ENCODE data around the gene RAD50. TPM values are rescaled to one million over a fixed set of nuclear protein-coding genes. Genes with fewer than 3 reads are reported as not detected.

Gene RAD50
- total RNA-seq, 2 donors from 2014 or later: 29.5 to 37.0 TPM

DNA sequence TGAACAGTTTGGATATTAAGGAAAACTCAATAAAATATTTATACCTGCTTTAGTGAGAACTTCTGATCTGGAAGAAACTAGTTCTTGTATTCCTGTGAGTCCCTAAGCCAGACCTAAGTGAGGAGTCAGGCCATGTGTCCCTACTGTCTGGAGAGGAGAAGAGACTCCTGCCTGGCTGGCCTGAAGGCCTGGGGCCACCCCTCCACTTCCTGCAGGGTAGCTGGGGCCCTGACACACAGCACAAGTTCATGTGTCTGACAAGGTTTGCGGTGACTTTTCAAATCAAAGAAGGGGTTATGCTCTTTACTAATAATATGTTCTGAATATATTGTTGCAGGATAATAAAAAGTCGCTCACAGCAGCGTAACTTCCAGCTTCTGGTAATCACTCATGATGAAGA, 85.1 kb downstream of the RAD50 start:
- intact Hi-C loops (cut with DNase I): no loop called here
- Histone ChIP-seq H3K9me3 (no peaks in the 10 kb centered on the region), H3K4me3 (no peak overlapping the region), H3K27ac (no peak overlapping the region), H3K9ac (ENCODE audit: low read depth in 2 of 2, low read length in 2 of 2) (no peak overlapping the region), H3K36me3 (no peaks in the 10 kb centered on the region), H3K4me1 (no peaks in the 10 kb centered on the region), H3K27me3 (no peaks in the 10 kb centered on the region)
- TF ChIP-seq, protein P1, sequence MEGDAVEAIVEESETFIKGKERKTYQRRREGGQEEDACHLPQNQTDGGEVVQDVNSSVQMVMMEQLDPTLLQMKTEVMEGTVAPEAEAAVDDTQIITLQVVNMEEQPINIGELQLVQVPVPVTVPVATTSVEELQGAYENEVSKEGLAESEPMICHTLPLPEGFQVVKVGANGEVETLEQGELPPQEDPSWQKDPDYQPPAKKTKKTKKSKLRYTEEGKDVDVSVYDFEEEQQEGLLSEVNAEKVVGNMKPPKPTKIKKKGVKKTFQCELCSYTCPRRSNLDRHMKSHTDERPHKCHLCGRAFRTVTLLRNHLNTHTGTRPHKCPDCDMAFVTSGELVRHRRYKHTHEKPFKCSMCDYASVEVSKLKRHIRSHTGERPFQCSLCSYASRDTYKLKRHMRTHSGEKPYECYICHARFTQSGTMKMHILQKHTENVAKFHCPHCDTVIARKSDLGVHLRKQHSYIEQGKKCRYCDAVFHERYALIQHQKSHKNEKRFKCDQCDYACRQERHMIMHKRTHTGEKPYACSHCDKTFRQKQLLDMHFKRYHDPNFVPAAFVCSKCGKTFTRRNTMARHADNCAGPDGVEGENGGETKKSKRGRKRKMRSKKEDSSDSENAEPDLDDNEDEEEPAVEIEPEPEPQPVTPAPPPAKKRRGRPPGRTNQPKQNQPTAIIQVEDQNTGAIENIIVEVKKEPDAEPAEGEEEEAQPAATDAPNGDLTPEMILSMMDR (IDR thresholded peaks at IDR 0.05): no peak
- no peak for DNase-seq

DNA sequence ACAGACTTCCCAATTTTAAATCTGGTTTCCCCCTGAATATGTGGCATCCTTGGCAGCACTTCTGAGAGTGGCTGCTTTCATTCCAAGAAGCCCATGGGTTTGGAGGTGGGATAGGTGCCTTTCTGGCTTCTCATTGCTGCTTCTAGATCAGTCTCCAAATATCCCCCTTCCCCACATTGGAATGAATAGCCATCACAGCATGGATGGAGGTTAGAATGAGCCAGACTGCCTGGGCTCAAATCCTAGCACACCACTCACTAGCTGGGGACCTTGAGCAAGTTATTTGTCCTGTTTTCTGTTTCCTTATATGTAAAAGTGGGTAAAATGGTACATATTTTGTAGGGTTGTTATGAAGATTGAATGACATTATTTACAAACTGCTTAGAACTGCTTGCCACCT, 87.4 kb downstream of the RAD50 start:
- H3K9me3 ChIP-seq: no peaks in the 10 kb centered on the region
- H3K27me3 ChIP-seq: no peaks in the 10 kb centered on the region
- DNase-seq: no peak
- intact Hi-C loops (cut with DNase I): no loop called here
- no peaks in the 10 kb centered on the region for H3K4me1 ChIP-seq
- no peaks in the 10 kb centered on the region for H3K36me3 ChIP-seq
- H3K9ac ChIP-seq (ENCODE audit: low read depth in 2 of 2, low read length in 2 of 2): no peak overlapping the region
- TF ChIP-seq, protein P1 (IDR thresholded peaks at IDR 0.05): no peak
- no peak overlapping the region for H3K4me3 ChIP-seq
- no peak overlapping the region for H3K27ac ChIP-seq

GRCh38 chr5:132646583-132647266, 89.9 kb downstream of the RAD50 start:
- Histone ChIP-seq H3K27ac (no peak overlapping the region), H3K4me1 (no peaks in the 10 kb centered on the region), H3K27me3 (no peaks in the 10 kb centered on the region), H3K9me3 (no peaks in the 10 kb centered on the region), H3K4me3 (no peak overlapping the region), H3K9ac (ENCODE audit: low read depth in 2 of 2, low read length in 2 of 2) (no peak overlapping the region), H3K36me3 (no peaks in the 10 kb centered on the region)
- DNase-seq: no peak
- intact Hi-C loops (cut with DNase I): no loop called here
- TF ChIP-seq, protein P1 (IDR thresholded peaks at IDR 0.05): no peak

DNA sequence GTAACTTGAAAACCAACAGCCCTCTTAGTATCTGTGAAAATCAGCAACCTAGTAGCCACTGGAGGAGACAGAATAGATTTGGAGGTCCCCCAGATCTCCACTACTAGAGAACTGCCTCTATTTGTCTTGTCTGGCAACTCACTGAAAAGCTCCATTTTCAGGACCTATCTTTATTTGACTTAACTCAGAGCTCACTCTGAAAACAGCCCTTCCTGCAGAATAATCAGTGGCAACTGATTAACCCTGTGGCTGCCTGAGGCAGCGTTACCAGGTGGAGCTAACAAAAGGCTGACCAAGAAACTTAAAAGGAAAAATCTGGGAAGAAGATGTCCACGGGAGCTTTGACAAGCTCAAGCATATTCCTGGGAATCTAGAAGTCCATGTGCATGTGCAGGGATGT, 90.7 kb downstream of the RAD50 start:
- Histone ChIP-seq H3K4me3 (no peak overlapping the region), H3K27me3 (no peaks in the 10 kb centered on the region), H3K9me3 (no peaks in the 10 kb centered on the region), H3K36me3 (no peaks in the 10 kb centered on the region), H3K4me1 (no peaks in the 10 kb centered on the region), H3K9ac (ENCODE audit: low read depth in 2 of 2, low read length in 2 of 2) (no peak overlapping the region), H3K27ac (no peak overlapping the region)
- intact Hi-C loops (cut with DNase I): no loop called here
- no peak for DNase-seq
- TF ChIP-seq, protein P1 (IDR thresholded peaks at IDR 0.05): no peak

- Histone ChIP-seq H3K4me3 (no peak overlapping the region), H3K9me3 (no peaks in the 10 kb centered on the region), H3K4me1 (no peaks in the 10 kb centered on the region), H3K36me3 (no peaks in the 10 kb centered on the region), H3K9ac (ENCODE audit: low read depth in 2 of 2, low read length in 2 of 2) (no peak overlapping the region), H3K27me3 (no peaks in the 10 kb centered on the region), H3K27ac (no peak overlapping the region)
- DNase-seq: no peak
- intact Hi-C loops (cut with DNase I): no loop called here
- TF ChIP-seq, protein P1 (IDR thresholded peaks at IDR 0.05): no peak
Measured at GRCh38 chr5:132648355-132648754, 91.6 kb downstream of the RAD50 start.
